HG03520 (cell line): ENCODE measurements around the gene TAF10.

Experiments used
- ATAC-seq: cut with Tn5 transposase; IDR thresholded peaks from one replicate; pipeline ENCODE4 v1.9.1; 2021; ENCODE audit warnings: mild to moderate bottlenecking, moderate library complexity; ENCODE audit not compliant: unreplicated experiment

The TAF10 gene

GRCh38 chr11:6586434-6587359 lies 25.3 kb downstream of the TAF10 start:
- ATAC-seq, result no peak

- no peak for ATAC-seq
These were observed 27.5 kb downstream of the TAF10 start for GRCh38 chr11:6584528-6584927.

GRCh38 chr11:6583584-6583983 lies 28.4 kb downstream of the TAF10 start:
- no peak for ATAC-seq

- ATAC-seq, result no peak
These were observed 32.3 kb downstream of the TAF10 start for GRCh38 chr11:6579681-6580080.

- no peak for ATAC-seq
These were observed 33.9 kb downstream of the TAF10 start for GRCh38 chr11:6578134-6578533.

- ATAC-seq, result no peak
These were observed 35.3 kb downstream of the TAF10 start for GRCh38 chr11:6576471-6577373.

DNA sequence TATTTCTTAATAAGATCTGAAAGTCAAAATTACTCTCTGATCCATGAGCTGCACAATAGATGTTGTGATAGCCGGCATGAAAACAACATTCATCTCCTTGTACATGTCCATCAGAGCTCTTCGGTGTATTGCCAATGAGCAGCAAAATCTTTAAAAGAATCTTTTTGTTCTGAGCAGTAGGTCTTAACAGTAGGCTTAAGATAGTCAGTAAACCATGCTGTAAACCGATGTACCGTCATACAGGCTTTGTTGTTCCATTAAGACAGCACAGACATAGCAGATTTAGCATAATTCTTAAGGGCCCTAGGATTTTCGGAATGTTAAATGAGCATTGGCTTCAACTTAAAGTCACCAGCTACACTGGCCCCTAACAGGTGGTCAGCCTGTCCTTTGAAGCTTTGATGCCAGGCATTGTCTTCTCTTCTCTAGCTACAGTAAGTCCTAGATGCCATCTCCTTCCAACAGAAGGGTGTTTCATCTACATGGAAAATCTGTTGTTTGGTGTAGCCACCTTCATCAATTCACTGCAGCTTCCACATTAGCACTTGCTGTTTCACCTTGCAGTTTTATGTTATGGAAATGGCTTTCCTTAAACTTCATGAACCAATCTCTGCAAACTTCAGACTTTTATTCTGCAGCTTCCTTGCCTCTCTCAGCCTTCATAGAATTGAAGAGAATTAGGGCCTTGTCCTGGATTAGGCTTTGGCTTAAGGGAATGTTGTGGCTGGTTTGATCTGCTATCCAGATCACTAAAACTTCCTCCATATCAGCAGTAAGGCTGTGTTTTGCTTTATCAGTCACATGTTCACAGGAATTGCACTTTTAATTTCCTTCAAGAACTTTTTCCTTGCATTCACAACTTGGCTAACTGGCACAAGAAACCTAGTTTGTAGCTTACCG lies 37.0 kb downstream of the TAF10 start:
- no peak for ATAC-seq

- ATAC-seq, result no peak
These were observed 39.8 kb downstream of the TAF10 start for GRCh38 chr11:6572215-6572614.

- no peak for ATAC-seq
These were observed 40.5 kb downstream of the TAF10 start for GRCh38 chr11:6571434-6572008.

DNA sequence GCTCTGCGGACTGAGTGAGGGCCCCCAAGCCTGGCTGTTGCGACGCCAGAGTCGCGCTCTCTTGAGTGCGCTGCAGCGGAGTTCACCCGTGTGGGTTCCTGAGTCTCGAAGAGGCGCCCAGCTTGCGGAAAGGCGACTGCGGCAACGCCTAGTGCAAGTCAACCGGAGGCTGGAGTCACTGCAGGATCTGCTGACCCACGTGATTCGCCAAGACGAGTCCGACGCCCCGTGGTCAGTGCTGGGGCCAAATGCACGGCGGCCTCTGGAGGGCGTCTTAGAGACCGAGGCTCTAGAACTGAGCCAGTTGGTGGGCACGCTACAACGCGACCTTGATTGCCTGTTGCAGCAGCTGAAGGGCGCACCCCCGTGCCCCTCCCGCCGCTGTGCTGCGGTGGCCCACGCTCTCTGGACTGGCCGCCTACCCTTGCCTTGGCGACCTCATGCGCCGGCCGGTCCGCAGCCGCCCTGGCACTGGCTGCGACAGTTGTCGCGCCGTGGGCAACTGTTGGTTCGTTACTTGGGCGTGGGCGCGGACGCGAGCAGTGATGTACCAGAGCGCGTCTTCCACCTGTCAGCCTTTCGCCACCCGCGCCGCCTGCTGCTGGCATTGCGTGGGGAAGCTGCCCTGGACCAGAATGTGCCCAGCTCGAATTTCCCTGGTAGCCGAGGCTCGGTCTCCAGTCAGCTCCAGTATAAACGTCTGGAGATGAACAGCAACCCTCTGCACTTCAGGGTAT lies 41.2 kb downstream of the TAF10 start:
- no peak for ATAC-seq

DNA sequence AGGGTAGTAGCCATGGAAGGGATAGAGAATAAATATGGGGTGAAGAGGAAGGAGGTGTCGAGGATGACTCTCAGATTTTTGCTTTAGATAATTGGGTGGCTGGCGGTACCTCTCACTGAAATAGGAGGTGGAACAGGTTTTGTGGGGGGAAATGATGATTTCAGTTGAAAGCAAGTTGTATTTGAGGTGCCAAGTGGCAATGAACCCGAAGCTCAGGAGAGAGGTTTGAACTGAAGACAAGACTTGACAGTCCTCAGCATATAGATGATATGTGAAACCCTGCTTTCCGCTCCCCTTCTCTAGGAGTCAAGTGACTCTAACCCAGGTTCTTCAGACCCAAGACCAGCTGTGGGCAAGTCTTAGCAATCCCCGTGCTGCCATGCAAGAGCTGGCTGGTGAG lies 42.3 kb downstream of the TAF10 start:
- ATAC-seq, result no peak

GRCh38 chr11:6568191-6568918 lies 43.7 kb downstream of the TAF10 start:
- no peak for ATAC-seq

DNA sequence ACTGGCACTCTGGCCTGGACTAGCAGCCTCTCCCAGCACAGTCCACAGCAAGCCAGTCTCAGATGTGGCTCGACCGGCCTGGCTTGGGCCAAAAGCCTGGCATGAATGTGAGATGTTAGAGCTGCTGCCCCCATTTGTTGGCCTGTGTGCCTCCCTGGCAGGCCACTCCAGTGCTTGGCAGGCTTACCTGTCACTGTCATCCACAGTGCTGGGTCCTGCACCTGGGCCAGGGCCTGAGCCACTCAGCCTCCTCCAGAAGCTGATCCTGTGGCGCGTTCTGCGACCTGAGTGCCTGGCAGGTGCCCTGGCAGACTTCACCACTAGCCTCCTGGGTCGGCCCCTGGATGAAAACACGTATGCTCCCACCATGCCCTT lies 44.7 kb downstream of the TAF10 start:
- ATAC-seq, result no peak

DNA sequence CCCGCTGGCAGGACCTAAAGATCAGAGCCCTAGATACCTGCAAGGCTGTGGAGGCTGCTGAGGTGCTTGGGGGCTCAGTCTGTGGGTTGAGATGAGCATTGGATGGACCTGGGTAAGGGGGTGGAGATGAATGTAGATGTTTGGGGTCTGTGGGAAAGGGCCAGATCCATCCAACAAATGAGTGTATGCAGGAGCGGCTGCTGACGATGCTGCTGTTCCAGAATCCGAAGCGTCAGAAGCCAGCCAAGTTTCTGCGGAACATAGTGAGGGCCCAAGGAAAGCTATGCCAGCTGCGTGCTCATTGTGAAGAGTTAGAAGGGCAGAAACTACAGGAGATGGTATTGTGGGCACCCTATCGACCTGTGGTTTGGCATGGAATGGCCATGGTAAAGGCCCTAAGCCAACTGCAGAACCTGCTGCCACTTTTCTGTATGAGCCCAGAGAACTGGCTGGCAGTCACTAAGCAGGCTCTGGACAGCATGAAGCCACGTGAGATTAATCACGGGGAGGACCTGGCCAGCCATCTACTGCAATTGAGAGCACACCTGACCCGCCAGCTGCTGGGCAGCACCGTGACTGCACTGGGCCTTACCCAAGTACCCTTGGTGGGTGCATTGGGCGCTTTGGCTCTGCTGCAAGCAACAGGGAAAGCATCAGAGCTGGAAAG lies 45.2 kb downstream of the TAF10 start:
- no peak for ATAC-seq

DNA sequence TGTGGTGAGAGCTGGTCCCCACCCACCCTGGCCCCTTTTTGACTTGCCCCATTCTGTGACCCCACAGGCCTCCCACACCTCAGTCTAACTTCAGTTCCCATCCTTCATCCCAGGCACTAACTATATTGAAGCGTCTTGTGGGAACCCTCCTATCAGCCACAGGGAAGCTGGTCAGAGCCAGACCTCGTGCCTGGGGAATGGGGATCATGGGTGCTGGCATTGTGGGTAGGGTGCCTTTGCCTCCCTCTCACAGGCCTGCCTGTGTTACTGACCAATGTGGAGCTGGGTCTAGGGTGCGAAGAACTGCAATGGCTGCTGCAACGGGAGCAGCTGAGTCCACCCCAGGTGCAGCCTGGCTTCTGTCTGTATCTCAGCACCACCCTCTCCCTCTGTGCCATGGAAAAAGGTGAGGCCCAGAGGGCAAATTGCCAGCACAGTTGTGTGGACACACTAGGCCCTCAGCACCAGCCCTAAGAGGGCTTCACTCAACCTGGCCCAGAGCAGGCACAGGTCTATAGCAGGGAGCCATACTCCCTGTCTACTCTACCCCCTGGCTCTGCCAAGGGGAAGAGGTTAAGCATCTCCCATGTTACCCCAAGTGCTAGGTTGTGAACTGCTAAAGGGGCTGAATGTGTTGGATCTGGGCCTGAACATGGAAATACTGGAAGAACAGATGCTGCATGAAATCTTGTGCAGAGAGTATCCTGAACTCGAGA lies 45.9 kb downstream of the TAF10 start:
- ATAC-seq, result no peak

DNA sequence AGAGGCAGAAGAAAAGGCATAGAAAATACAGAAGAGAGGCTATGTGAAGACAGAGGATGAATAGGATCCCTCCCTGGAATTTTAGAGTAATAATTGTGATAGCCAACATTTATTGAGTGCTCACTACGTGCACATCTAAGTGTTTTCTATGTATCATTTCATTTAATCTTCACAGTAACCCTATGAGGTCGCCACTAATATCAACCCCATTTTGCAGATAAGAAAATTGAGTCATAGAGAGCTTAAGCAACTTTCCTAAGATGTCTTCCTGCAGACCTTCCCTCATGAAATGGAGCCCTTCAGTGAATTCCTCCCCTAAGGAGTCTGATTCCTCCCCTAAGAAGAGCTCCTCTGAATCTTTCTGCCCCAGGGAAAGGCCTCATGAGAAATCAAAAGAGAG lies 46.7 kb downstream of the TAF10 start:
- no peak for ATAC-seq

DNA sequence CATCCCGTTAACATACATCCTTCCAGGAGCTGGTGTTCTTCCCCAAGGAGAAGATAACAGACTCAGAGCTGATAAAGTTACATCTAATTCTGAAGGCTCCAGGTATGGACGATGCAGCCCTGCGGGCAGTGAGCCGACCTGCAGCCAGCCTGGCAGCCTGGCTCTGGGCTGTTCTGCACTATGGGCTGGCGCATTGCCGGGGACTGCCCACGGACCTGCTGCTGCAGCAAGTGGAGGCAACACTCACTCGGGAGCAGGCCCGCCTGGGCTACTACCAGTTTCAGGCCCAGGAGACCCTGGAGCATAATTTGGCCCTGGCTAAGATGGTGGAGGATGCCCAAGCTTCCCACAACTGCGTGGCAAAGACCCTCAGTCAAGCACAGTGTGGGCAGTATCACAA lies 48.3 kb downstream of the TAF10 start:
- ATAC-seq, result no peak

GRCh38 chr11:6563121-6563619 lies 48.8 kb downstream of the TAF10 start:
- ATAC-seq, result no peak
